ENCODE measurements around the gene RGL4.
"Not testable (repeated sequence)": the region's sequence is repeated elsewhere in the genome, so short reads cannot be mapped to it uniquely, and the experiment has no call there.

The RGL4 gene

GRCh38 chr22:23698673-23699235 is 7.9 kb downstream of the RGL4 start:
- DNase-seq = no peak

- DNase-seq = no peak
Observed at GRCh38 chr22:23700706-23701105, 9.9 kb downstream of the RGL4 start.

GRCh38 chr22:23704062-23704461 is 13.2 kb downstream of the RGL4 start:
- no peak for DNase-seq

DNA sequence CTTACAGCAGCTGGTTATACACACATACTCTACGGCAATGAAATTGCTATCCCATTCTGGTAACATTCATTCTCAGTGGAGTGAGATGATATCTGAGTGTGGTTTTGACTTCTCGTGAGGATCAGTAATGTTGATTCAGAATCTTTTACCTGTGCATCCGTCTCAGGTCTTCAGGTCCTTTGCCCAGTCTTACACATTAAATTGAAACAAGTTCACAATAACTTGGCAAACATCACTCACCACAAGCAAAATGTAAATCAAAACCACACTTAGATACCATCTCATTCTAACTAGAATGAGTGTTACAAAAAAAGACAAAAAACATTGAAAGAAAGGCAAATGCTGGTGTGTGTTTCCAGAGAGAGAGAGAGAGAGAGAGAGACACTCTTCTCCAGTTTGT is 14.0 kb downstream of the RGL4 start:
- no peak for DNase-seq

GRCh38 chr22:23705358-23705757 is 14.5 kb downstream of the RGL4 start:
- DNase-seq = no peak

- no peak for DNase-seq
Observed at GRCh38 chr22:23708270-23708669, 17.5 kb downstream of the RGL4 start.

DNA sequence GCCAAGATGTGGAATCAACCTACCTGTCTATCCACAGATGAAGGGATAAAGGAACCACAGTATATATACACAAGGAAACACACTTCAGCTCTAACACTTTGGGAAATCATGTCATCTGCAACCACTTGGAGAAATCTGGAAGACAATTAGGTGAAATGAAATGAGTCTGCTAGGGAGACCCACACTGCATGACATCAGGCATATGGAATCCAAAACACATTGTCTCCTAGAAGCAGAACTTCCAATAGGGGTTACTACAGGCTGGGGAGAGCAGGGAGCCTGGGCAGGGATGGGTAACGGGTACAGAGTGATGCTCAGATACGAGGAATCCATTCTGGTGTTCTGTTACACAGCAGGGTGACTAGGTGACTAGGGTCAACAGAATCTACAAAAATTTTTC is 18.3 kb downstream of the RGL4 start:
- no peak for DNase-seq

GRCh38 chr22:23712256-23712655 is 21.4 kb downstream of the RGL4 start:
- no peak for DNase-seq

DNA sequence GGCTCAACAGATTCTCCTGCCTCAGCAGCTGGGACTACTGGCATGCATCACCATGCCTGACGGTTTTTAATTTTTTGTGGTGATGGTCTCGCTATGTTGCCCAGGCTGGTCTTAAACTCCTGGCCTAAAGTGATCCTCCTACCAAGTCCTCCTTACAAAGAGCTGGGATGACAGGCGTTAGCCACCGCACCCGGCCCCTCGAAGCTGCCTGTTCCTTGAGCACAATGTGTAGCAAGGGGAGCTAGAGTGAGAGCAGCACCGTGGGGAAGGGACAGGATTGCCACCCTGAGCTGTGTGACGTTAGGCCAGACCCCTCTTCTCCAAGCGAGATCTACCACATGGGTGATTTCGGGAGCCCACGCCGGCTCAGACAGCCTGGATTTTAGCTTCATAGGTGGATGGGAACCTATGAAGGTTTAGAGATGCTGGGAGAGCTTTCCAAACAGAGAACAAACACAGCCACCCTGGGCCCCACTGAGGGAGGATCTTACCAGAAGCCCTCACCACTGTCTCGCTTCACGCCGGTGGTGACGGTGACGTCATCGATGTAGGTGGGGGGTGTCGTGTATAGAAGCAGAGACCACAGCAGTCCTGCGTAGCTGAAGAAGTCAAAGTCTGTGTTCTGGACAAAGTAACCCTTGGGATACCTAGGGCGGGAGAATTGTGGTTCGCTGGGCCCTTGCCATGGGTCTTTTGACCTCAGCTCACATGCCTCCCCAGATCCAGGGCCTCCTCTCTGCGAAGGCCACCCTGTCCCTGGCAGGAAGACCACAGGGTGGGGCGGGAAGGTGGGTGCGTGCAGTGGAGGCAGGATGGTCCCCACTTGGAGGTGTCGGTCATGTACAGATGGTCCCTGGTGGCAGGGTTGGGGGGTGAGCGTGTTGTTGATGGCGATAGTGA is 23.1 kb downstream of the RGL4 start:
- DNase-seq = no peak

- DNase-seq = no peak
Observed at GRCh38 chr22:23714596-23715578, 24.1 kb downstream of the RGL4 start.

DNA sequence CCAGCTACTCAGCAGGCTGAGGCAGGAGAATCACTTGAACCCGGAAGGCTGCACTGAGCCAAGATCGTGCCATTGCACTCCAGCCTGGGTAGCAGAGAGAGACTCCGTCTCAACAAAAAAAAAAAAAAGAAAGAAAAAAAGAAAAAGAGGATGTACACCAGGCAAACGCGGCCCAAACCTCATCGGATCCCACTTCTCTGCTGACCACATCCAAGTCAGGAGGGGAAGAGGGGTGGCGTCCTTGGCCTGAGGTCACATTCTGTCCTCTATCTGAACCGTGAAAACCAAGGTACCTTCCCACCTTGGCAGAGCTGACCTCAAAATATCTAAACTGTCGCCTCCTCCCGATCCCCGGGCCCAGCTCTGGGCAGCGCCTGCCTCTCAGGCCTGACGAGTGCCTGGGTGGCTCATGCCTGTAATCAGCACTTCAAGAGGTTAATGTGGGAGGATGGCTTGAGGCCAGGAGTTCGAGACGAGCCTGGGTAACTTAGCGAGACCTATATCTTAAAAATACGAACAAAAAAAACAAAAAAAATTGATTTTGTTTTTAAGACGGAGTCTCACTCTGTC is 25.1 kb downstream of the RGL4 start:
- no peak for DNase-seq

DNA sequence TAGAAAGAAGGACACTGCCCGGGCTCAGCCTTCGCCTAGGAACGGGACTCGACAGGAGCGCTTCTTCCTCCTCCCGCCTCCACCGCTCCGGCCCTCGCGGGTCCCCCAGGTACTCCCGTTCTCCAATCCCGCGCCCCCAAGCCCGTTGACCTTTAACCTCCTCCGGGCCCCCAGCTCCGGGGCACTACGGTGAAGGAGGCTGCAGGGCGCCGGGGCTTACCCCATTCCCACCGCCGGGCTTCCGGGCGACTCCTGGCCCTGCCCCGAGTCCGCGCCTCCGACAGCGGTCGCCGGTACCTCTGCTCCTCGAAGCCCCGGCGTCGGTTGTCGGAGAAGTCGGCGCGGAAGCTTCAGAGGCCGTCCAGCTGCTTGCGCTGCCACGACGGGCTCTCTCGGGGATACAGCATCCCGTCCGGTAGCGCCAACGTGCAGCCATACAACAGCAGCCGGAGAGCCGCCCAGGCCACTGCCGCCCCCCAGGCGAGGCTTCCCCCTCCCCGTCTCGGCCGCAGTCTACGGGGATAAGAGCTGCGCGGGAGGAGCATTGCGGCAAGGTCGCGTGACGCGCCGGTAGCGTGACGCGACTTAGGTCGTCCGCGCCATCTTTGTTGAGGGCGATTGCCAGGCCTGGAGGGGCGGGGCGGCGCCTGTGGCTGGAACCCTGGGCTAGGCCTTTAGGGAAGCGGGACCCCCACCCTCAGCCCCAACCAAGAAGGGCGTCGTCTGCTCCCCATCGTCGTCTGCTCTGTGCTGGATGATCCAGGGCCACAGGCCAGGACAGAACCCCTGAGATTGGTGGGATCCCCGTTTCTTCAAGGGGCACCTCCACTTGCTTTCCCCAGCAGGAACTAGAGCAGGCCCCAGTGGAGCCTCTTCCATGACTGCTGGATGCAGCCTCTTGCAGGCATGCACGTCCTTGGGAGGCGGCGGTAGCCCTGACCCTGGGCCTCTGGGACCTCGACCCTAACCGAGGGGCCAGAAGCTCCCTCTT is 26.3 kb downstream of the RGL4 start:
- DNase-seq = peak; percentile 26 to 66

DNA sequence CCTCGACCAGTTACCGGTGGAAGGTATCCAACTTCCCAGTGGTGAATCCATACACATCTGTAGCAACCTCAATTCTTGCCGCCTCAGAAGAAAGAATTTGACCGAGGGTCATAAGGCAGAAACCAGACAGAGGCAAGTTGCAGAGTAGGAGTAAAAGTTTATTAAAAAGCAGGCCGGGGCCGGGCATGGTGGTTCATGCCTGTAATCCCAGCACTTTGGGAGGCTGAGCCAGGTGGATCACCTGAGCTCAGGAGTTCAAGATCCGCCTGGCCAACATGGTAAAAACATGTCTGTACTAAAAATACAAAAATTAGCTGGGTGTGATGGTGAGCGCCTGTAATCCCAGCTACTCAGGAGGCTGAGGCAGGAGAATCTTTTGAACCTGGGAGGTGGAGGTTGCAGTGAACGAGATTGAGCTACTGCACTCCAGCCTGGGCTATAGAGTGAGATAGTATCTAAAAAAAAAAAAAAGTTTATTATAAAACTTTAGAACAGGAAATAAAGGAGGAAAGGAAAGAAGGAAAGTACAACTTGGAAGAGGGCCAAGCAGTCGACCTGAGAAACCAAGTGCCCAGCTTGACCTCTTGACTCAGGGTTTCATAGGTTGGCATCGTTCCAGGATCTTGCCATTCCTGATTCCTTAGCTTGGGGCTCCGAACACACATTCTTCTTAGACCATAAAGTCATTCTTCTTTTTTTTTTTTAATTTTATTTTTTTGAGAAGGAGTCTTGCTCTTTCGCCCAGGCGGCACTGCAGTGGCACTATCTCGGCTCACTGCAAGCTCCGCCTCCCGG is 27.8 kb downstream of the RGL4 start:
- DNase-seq = no peak

DNA sequence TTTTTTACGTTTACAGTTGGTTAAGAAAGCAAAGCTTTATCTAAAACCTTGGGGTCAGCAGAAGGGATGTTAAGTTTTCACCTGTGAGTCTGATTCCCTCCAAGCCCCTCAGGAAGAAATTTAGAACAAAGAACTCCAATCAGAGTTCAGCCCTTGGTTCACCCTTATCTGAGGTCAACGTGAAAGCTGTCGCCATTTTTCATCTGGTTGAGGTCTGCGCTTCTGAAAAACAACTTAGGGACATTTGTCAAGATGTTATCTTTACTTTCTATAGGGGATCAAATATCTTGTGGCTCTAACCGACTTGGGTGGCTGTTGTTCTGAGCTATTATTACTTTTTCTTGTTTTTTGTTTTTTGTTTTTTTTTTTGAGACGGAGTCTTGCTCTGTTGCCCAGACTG is 30.0 kb downstream of the RGL4 start:
- no peak for DNase-seq

DNA sequence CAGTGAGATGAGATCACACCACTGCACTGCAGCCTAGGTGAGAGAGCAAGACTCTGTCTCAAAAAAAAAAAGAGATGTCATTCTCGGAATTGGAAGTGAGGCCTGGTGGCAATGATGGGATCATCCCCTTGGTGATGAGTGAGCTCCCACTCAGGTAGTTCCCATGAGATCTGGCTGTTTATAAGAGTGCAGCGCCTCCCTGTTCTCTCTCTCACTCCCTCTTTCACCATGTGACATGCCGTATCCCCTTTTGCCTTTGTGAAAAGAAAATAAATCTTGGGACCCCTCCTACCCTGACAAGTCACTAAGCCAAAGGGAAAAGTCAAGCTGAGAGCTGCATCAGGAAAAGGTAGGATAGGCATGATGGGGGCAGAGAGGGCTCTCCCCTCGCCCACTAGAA is 31.3 kb downstream of the RGL4 start:
- no peak for DNase-seq

- no peak for DNase-seq
Observed at GRCh38 chr22:23722724-23723123, 31.9 kb downstream of the RGL4 start.

- DNase-seq = not testable (repeated sequence)
Observed at GRCh38 chr22:23728108-23728507, 37.3 kb downstream of the RGL4 start.

DNA sequence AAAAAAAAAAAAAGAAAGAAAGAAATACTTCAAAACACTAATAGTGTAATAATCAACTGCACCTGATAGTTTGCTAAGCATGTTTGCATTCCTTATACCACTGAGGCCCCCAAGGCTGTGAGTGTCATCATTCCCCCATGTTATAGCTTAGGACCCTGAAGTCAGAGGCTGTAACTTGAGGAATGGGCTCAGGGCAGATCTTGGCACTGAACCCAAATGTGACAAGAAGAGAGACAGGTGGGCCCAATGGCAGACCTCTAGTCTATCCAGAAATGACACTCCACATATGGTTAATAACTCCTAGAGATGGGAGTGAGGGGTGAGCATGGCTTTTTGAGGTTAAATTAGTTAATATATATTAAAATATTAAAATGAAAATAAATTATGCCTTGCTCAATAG is 46.9 kb downstream of the RGL4 start:
- DNase-seq = no peak

- DNase-seq = no peak
Observed at GRCh38 chr22:23742505-23743264, 51.9 kb downstream of the RGL4 start.

GRCh38 chr22:23743303-23743705 is 52.5 kb downstream of the RGL4 start:
- DNase-seq = no peak

All from NCI-H187 (cell line).